ENCODE data around the gene NAA15. TPM values are rescaled to one million over a fixed set of nuclear protein-coding genes. Genes with fewer than 3 reads are reported as not detected.

NAA15 gene
- total RNA-seq, 1 experiment from 2014 or later, result 98.9 TPM

- TF ChIP-seq ZNF512 (CRISPR knock-in tag; IDR thresholded peaks at IDR 0.05; ENCODE audit: borderline replicate concordance) (no peak), USF1 (CRISPR knock-in tag; IDR thresholded peaks at IDR 0.05) (no peak), TCF7 (CRISPR knock-in tag; IDR thresholded peaks at IDR 0.05; ENCODE audit: low read depth) (no peak), NFATC4 (CRISPR knock-in tag; IDR thresholded peaks at IDR 0.05) (no peak), RELA (CRISPR knock-in tag; IDR thresholded peaks at IDR 0.05; ENCODE audit: borderline replicate concordance) (no peak), TP53 (CRISPR knock-in tag; IDR thresholded peaks at IDR 0.05) (no peak), ERG (CRISPR knock-in tag; IDR thresholded peaks at IDR 0.05) (no peak), MYBL2 (CRISPR knock-in tag; IDR thresholded peaks at IDR 0.05) (no peak), ZSCAN18 (CRISPR knock-in tag; IDR thresholded peaks at IDR 0.05) (no peak), ATF1 (CRISPR knock-in tag; IDR thresholded peaks at IDR 0.05) (no peak)
These were observed 26.0 kb upstream of the NAA15 start (continued) for GRCh38 chr4:139275281-139275735.

- no peaks in the 10 kb centered on the region for H3K36me3 Mint-ChIP-seq
- H3K27me3 Mint-ChIP-seq (ENCODE audit: low read depth), result peaks cover 55% of the 10 kb centered on the region
- TF ChIP-seq JUN (CRISPR knock-in tag; IDR thresholded peaks at IDR 0.05) (no peak), ELF4 (CRISPR knock-in tag; IDR thresholded peaks at IDR 0.05; ENCODE audit: low read depth) (no peak), CREM (CRISPR knock-in tag; IDR thresholded peaks at IDR 0.05) (no peak), MXD4 (CRISPR knock-in tag; IDR thresholded peaks at IDR 0.05; ENCODE audit: borderline replicate concordance) (no peak), ESRRA (CRISPR knock-in tag; IDR thresholded peaks at IDR 0.05; ENCODE audit: borderline replicate concordance) (no peak), KAT7 (CRISPR knock-in tag; IDR thresholded peaks at IDR 0.05; ENCODE audit: borderline replicate concordance) (no peak), ZNF232 (CRISPR knock-in tag; IDR thresholded peaks at IDR 0.05) (no peak)
- DNase-seq (ENCODE audit: low spot score), result no peak
- ATAC-seq, result no peak
- H3K4me1 Mint-ChIP-seq, result peaks cover 18% of the 10 kb centered on the region
- H3K27ac Mint-ChIP-seq, result no peak overlapping the region
- peak overlapping the region; percentile 79 for H3K4me3 Mint-ChIP-seq
- H3K9me3 Mint-ChIP-seq, result no peaks in the 10 kb centered on the region
- ChIA-PET CTCF (interaction anchor here (2.5 kb wide), 1 partner anchor 17 kb away, joined by 25 read pairs; no protein-coding TSS in a partner anchor), POLR2A (no interaction called here)
These were observed 22.8 kb upstream of the NAA15 start for GRCh38 chr4:139278485-139278884.

GRCh38 chr4:139278912-139279759 is 22.2 kb upstream of the NAA15 start:
- H3K36me3 Mint-ChIP-seq, result peaks cover under 1% of the 10 kb centered on the region; the same call in 1 of the 2 replicates
- ChIA-PET CTCF (interaction anchor here (0.8 to 2.5 kb wide), 5 partner anchors 9 to 248 kb away, joined by 3 to 25 read pairs (median 6); partner anchors contain the start of gene NAA15), POLR2A (interaction anchor here (1.2 kb wide), 1 partner anchor 101 kb away, joined by 3 read pairs; no protein-coding TSS in a partner anchor)
- ATAC-seq, result peak; percentile 49
- H3K27ac Mint-ChIP-seq, result no peak overlapping the region
- H3K4me1 Mint-ChIP-seq, result peaks cover 18% of the 10 kb centered on the region
- H3K9me3 Mint-ChIP-seq, result peaks cover 2% of the 10 kb centered on the region
- H3K4me3 Mint-ChIP-seq, result peak overlapping the region; percentile 79
- peak; percentile 24 for DNase-seq (ENCODE audit: low spot score)
- peaks cover 55% of the 10 kb centered on the region for H3K27me3 Mint-ChIP-seq (ENCODE audit: low read depth)
- TF ChIP-seq MXD4 (CRISPR knock-in tag; IDR thresholded peaks at IDR 0.05; ENCODE audit: borderline replicate concordance) (no peak), ZNF281 (CRISPR knock-in tag; IDR thresholded peaks at IDR 0.05) (no peak), ZSCAN18 (CRISPR knock-in tag; IDR thresholded peaks at IDR 0.05) (no peak), ATF1 (CRISPR knock-in tag; IDR thresholded peaks at IDR 0.05) (no peak)
